BLaER1 treated with 17β-estradiol and CSF1 and Interleukin-3, amounts not matched to agents 10 nM and 100 nM (cell line): ENCODE results near the gene COL12A1.

Source experiments
- H3K27ac ChIP-seq, 11 experiments: shearing (Covaris generic); formaldehyde crosslinking; 2 replicates each; pipeline ENCODE4 v1.8.1; 2022
- H3K27me3 ChIP-seq, 11 experiments: shearing (Covaris generic); formaldehyde crosslinking; 2 replicates each; pipeline ENCODE4 v1.8.1; 2022
- H3K36me3 ChIP-seq, 11 experiments: shearing (Covaris generic); formaldehyde crosslinking; 2 replicates each; pipeline ENCODE4 v1.8.1; 2022
- H3K4me1 ChIP-seq, 10 experiments: shearing (Covaris generic); formaldehyde crosslinking; 2 replicates each; pipeline ENCODE4 v1.8.1; 2022
- H3K4me2 ChIP-seq, 11 experiments: shearing (Covaris generic); formaldehyde crosslinking; 2 replicates each; pipeline ENCODE4 v1.8.1; 2022
- H3K4me3 ChIP-seq, 10 experiments: shearing (Covaris generic); formaldehyde crosslinking; 2 replicates each; pipeline ENCODE4 v1.8.1; 2022
- H3K9ac ChIP-seq, 11 experiments: shearing (Covaris generic); formaldehyde crosslinking; 2 replicates each; pipeline ENCODE4 v1.8.1; 2022
- H3K9me3 ChIP-seq, 11 experiments: shearing (Covaris generic); formaldehyde crosslinking; replicated peaks in 1 of 11; 2 replicates each; pipeline ENCODE4 v1.8.1; 2022
- H4K20me1 ChIP-seq, 11 experiments: shearing (Covaris generic); formaldehyde crosslinking; 2 replicates each; pipeline ENCODE4 v1.8.1; 2022
- Cebpa-rat ChIP-seq, 11 experiments: shearing (Covaris generic); IDR thresholded peaks; 2 replicates each; pipeline ENCODE4 v1.8.1; 2022

The COL12A1 gene

DNA sequence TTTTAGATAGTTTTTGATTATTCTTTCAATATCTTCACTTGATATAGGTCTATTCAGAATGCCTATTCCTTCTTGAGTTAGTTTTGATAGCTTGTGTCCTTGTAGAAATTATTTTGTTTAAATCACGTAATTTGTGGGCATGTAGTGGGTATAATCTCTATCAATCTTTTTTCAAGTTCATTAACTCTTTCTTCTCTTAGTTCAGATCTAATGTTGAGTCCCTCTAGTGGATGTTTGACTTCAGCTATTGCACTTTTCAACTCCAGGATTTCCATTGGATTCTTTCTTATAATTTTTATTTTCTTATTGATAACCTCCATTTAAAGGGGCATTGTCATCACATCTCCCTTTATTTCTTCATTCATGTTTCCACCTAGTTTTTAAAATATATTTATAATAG is 135.6 kb downstream of the COL12A1 start:
- Histone ChIP-seq H3K9ac (no peak overlapping the region), H3K9me3 (no peaks in the 10 kb centered on the region; a peak in 1 of 22 replicates), H4K20me1 (no peaks in the 10 kb centered on the region; a peak in 1 of 22 replicates), H3K36me3 (no peaks in the 10 kb centered on the region), H3K27me3 (no peaks in the 10 kb centered on the region), H3K27ac (no peak overlapping the region), H3K4me1 (peaks cover 0 to 5% (median 0%) of the 10 kb centered on the region in 10 experiments; a peak in 1 of 20 replicates), H3K4me3 (no peak overlapping the region), H3K4me2 (no peak overlapping the region)
- TF ChIP-seq Cebpa-rat (IDR thresholded peaks at IDR 0.05) = no peak

DNA sequence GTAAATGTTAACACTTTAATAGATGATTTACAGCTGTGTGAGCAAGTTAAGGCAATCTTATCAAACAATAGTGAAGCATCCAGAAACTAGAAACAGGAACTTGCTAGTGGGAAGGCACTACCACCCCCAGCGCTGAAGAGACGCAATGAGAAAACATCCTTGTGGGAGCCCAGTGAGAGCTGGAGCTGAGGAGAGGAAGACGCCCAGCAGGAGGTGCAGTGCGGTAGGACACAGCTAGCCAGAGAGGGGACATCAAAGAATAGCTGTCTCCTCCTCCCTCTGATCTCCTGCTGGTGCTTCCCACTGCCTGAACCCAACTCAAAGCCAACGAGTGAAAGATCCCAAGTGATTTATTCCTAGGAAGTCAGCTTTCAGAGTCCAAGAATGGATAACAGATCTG is 140.3 kb downstream of the COL12A1 start:
- no peaks in the 10 kb centered on the region for H3K36me3 ChIP-seq
- H3K27ac ChIP-seq = no peak overlapping the region
- no peak overlapping the region for H3K9ac ChIP-seq
- H3K4me1 ChIP-seq = no peaks in the 10 kb centered on the region
- H3K9me3 ChIP-seq = no peaks in the 10 kb centered on the region; a peak in 1 of 22 replicates
- H3K4me2 ChIP-seq = no peak overlapping the region
- no peak for TF ChIP-seq Cebpa-rat (IDR thresholded peaks at IDR 0.05)
- no peaks in the 10 kb centered on the region for H3K27me3 ChIP-seq
- H4K20me1 ChIP-seq = no peaks in the 10 kb centered on the region; a peak in 1 of 22 replicates
- H3K4me3 ChIP-seq = no peak overlapping the region

DNA sequence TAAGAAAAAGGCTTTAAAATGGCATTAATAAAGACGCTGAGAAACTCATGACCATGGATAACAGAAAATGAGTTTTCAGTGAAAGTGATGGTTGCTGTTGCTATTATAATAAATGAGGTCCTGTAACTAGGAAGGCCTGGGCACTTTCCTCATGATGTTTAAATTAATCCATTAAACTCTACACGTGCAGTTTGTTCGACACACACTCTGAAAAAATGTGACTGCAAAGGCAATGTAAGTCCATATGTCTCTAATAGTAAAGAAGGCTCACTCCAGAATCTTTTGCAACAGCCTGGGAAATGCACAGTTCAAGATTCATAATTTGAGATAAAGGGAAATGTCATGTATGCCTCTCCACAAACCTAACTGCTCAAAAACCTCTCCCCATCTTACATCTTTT is 153.4 kb downstream of the COL12A1 start:
- H3K4me1 ChIP-seq = no peaks in the 10 kb centered on the region
- no peaks in the 10 kb centered on the region for H3K27me3 ChIP-seq
- no peaks in the 10 kb centered on the region for H3K36me3 ChIP-seq
- H4K20me1 ChIP-seq = no peaks in the 10 kb centered on the region; a peak in 1 of 22 replicates
- H3K4me3 ChIP-seq = no peak overlapping the region
- no peak overlapping the region for H3K4me2 ChIP-seq
- no peaks in the 10 kb centered on the region for H3K9me3 ChIP-seq
- no peak for TF ChIP-seq Cebpa-rat (IDR thresholded peaks at IDR 0.05)
- H3K9ac ChIP-seq = no peak overlapping the region
- no peak overlapping the region for H3K27ac ChIP-seq

DNA sequence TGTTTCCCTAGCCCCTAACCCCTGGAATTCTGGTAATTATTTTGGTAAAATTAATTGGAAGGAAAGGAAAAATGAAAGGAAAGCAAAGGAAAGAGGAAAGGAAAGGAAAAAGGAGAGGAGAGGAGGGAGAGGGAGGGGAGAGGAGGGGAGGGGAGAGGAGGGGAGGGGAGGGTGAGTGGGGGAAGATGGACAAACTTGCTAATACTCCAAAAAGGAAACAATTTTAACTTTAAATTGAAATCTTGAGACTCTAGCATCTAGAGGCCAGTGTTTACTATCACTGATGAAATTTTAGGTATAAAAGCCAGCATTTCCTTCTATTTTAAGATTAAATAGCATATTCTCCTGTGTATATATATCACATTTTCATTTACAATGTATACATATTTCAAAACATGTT is 156.5 kb downstream of the COL12A1 start:
- no peak overlapping the region for H3K9ac ChIP-seq
- H3K36me3 ChIP-seq = no peaks in the 10 kb centered on the region
- H3K4me3 ChIP-seq = no peak overlapping the region
- no peaks in the 10 kb centered on the region for H4K20me1 ChIP-seq
- TF ChIP-seq Cebpa-rat (IDR thresholded peaks at IDR 0.05) = no peak
- no peak overlapping the region for H3K27ac ChIP-seq
- no peaks in the 10 kb centered on the region for H3K27me3 ChIP-seq
- H3K4me2 ChIP-seq = no peak overlapping the region
- H3K9me3 ChIP-seq = peaks cover 0 to 4% (median 0%) of the 10 kb centered on the region in 11 experiments; a peak in 1 of 22 replicates
- H3K4me1 ChIP-seq = no peaks in the 10 kb centered on the region

DNA sequence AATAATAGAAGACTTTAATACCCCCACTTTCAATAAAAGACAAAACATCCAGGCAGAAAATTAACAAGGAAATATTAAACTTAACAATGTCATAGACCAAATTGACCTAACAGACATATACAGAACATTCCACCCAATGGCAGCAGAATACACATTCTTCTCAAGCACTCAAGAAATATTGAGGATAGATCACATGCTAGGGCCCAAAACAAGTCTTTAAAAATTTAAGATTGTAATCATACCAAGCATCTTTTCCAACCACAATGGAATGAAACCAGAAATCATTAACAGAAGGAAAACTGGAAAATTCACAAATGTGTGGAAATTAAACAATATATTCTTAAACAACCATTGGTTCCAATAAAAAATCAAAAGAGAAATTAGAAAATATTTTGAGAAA is 161.0 kb downstream of the COL12A1 start:
- Histone ChIP-seq H3K36me3 (no peaks in the 10 kb centered on the region), H3K9me3 (peaks cover 0 to 15% (median 0%) of the 10 kb centered on the region in 11 experiments; a peak in 3 of 22 replicates), H3K4me1 (no peaks in the 10 kb centered on the region), H3K27me3 (no peaks in the 10 kb centered on the region), H3K27ac (no peak overlapping the region), H3K9ac (no peak overlapping the region), H3K4me2 (no peak overlapping the region), H3K4me3 (no peak overlapping the region), H4K20me1 (no peaks in the 10 kb centered on the region)
- TF ChIP-seq Cebpa-rat (IDR thresholded peaks at IDR 0.05) = no peak

DNA sequence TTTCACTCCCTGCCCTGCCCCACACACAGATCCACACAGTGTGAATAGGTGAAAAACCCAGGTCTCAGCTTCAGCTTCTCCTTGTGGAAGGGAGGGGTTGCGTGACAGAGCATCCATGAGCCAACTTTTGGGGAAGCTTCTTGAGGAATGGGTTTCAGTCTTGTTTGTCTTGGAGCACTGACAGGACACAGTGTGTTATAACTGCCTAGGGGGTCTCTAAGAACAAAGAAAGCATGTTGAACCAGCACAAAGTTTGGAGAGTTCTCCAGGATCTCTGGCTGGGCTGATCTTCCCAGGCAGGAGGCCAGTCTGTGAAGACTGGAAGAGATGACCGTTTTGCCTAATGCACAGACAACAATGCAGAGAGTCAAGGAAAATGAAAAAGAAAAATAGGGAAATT is 164.5 kb downstream of the COL12A1 start:
- Histone ChIP-seq H3K36me3 (no peaks in the 10 kb centered on the region), H3K4me3 (no peak overlapping the region), H3K9me3 (peaks cover 0 to 15% (median 0%) of the 10 kb centered on the region in 11 experiments; a peak in 3 of 22 replicates), H3K27me3 (no peaks in the 10 kb centered on the region), H4K20me1 (no peaks in the 10 kb centered on the region), H3K27ac (no peak overlapping the region), H3K4me2 (no peak overlapping the region), H3K9ac (no peak overlapping the region), H3K4me1 (no peaks in the 10 kb centered on the region)
- no peak for TF ChIP-seq Cebpa-rat (IDR thresholded peaks at IDR 0.05)
